G401.6 (cell line): ENCODE results near the gene NCK2.

Experiments
- FAIRE-seq: peaks from 2 replicates; lab custom pipeline; 2012; peaks lifted over from hg19 to GRCh38; lab: Jason Lieb, UNC

Gene NCK2

GRCh38 chr2:105873721-105874120 is 129.0 kb downstream of the NCK2 start:
- no peak for FAIRE-seq

GRCh38 chr2:105874466-105874865 is 129.8 kb downstream of the NCK2 start:
- FAIRE-seq, result no peak

GRCh38 chr2:105875241-105875640 is 130.5 kb downstream of the NCK2 start:
- FAIRE-seq, result no peak

- FAIRE-seq, result no peak
Measured at GRCh38 chr2:105876191-105876590, 131.5 kb downstream of the NCK2 start.

GRCh38 chr2:105877945-105878344 is 133.2 kb downstream of the NCK2 start:
- FAIRE-seq, result no peak

GRCh38 chr2:105879106-105879802 is 134.5 kb downstream of the NCK2 start:
- no peak for FAIRE-seq

GRCh38 chr2:105879803-105880300 is 135.1 kb downstream of the NCK2 start:
- no peak for FAIRE-seq

GRCh38 chr2:105880637-105881036 is 135.9 kb downstream of the NCK2 start:
- no peak for FAIRE-seq

- FAIRE-seq, result no peak
Measured at GRCh38 chr2:105881286-105882136, 136.8 kb downstream of the NCK2 start.

GRCh38 chr2:105882341-105882740 is 137.6 kb downstream of the NCK2 start:
- FAIRE-seq, result no peak

GRCh38 chr2:105882920-105883435 is 138.3 kb downstream of the NCK2 start:
- no peak for FAIRE-seq

GRCh38 chr2:105883911-105884694 is 139.4 kb downstream of the NCK2 start:
- no peak for FAIRE-seq

GRCh38 chr2:105885456-105885855 is 140.7 kb downstream of the NCK2 start:
- FAIRE-seq, result no peak

GRCh38 chr2:105886029-105886454 is 141.3 kb downstream of the NCK2 start:
- no peak for FAIRE-seq

GRCh38 chr2:105886687-105887086 is 142.0 kb downstream of the NCK2 start:
- FAIRE-seq, result no peak

- no peak for FAIRE-seq
Measured at GRCh38 chr2:105887256-105887655, 142.5 kb downstream of the NCK2 start.

- FAIRE-seq, result no peak
Measured at GRCh38 chr2:105888625-105889024, 143.9 kb downstream of the NCK2 start.

- FAIRE-seq, result no peak
Measured at GRCh38 chr2:105889046-105889445, 144.3 kb downstream of the NCK2 start.

GRCh38 chr2:105890111-105890510 is 145.4 kb downstream of the NCK2 start:
- FAIRE-seq, result no peak

GRCh38 chr2:105890856-105891255 is 146.1 kb downstream of the NCK2 start:
- no peak for FAIRE-seq

GRCh38 chr2:105893011-105893995 is 148.6 kb downstream of the NCK2 start:
- no peak for FAIRE-seq
